Measurements from ENCODE around the gene MCM3. TPM values are rescaled to one million over a fixed set of nuclear protein-coding genes. Genes with fewer than 3 reads are reported as not detected.

MCM3 gene
- total RNA-seq, 2 donors from 2014 or later = 141 to 247 TPM

Other genes with a start within 250 kb of the MCM3 start
- gene PKHD1, start 197.1 kb downstream of the MCM3 start, total RNA-seq = under 1 TPM; 0.19 to 0.24 TPM
- 100 to 1,000 TPM in 1 of 2 donors, 10 to 100 TPM in 1; 45.4 to 141 TPM for gene IL17A, start 98.4 kb downstream of the MCM3 start, total RNA-seq
- gene IL17F, start 40.2 kb downstream of the MCM3 start, total RNA-seq = 1,000 to 10,000 TPM in 1 of 2 donors, 100 to 1,000 TPM in 1; 295 to 3,317 TPM
- gene PAQR8, start 77.4 kb upstream of the MCM3 start, total RNA-seq = 1 to 10 TPM; 5.7 to 9.2 TPM
- gene EFHC1, start 135.6 kb upstream of the MCM3 start, total RNA-seq = 1 to 10 TPM; 3.1 to 3.7 TPM